Panc1 (cell line): ENCODE results near the gene PCCA. TPM values are rescaled to one million over a fixed set of nuclear protein-coding genes. Genes with fewer than 3 reads are reported as not detected.

ENCODE experiments used
- ATAC-seq: fragments of 200-7000 bp; cut with Tn5 transposase; 2 replicates; pipeline ENCODE4 v1.9.1; 2020; ENCODE audit warnings: mild to moderate bottlenecking, moderate library complexity
- BruUV-seq: library from RNA; stranded (reverse); fragments of 400-500 nt; replicated peaks from 2 replicates; lab custom pipeline; 2021; lab: Mats Ljungman, UMichigan
- CTCF ChIA-PET: fragments of 300-600 bp; sonication (Branson Sonifier 250); formaldehyde crosslinking; loops from one replicate; lab custom pipeline; 2022; ENCODE audit warnings: antibody characterized with exemption; lab: Charles Lee
- POLR2A ChIA-PET: fragments of 300-600 bp; sonication (Branson Sonifier 250); formaldehyde crosslinking; loops from one replicate; lab custom pipeline; 2022; ENCODE audit warnings: antibody characterized with exemption; lab: Charles Lee
- DNase-seq: peaks from one replicate; pipeline ENCODE4 v3.0.0-alpha.2; 2010; ENCODE audit warnings: low read depth, low spot score
- H3K27ac ChIP-seq: 2 replicates; pipeline ENCODE4 v1.5.1; 2011; ENCODE audit warnings: mild to moderate bottlenecking, low read length, inconsistent platforms
- H3K27me3 ChIP-seq: fragments of 200-500 bp; sonication (Bioruptor generic); 2 replicates; pipeline ENCODE4 v1.6.0; 2014; ENCODE audit warnings: low read length, inconsistent platforms; ENCODE audit not compliant: control insufficient read depth, insufficient read depth
- H3K36me3 ChIP-seq: fragments of 200-500 bp; sonication (Bioruptor generic); 2 replicates; pipeline ENCODE4 v1.5.1; 2014; ENCODE audit warnings: inconsistent platforms, mild to moderate bottlenecking, low read length, moderate library complexity; ENCODE audit not compliant: control insufficient read depth, insufficient read depth
- H3K4me1 ChIP-seq: 2 replicates; pipeline ENCODE4 v1.5.1; 2011; ENCODE audit warnings: inconsistent platforms, mild to moderate bottlenecking, low read length, moderate library complexity; ENCODE audit not compliant: control insufficient read depth, insufficient read depth
- H3K4me3 ChIP-seq, 2 experiments: 2 replicates each; pipeline ENCODE4 v1.5.1; 2011 to 2012; ENCODE audit warnings: low read depth in 2 of 2, low read length in 2 of 2, mild to moderate bottlenecking in 2 of 2, inconsistent platforms in 1 of 2, moderate library complexity in 1 of 2
- H3K9me3 ChIP-seq: fragments of 200-500 bp; sonication (Bioruptor generic); 2 replicates; pipeline ENCODE4 v1.5.1; 2014; ENCODE audit warnings: low read depth, mild to moderate bottlenecking, inconsistent platforms, low read length, moderate library complexity; ENCODE audit not compliant: control insufficient read depth, insufficient read depth
- CTCF ChIP-seq: fragments of 450-650 bp; IDR thresholded peaks from 2 replicates; pipeline ENCODE4 v1.5.1; 2017; ENCODE audit warnings: mild to moderate bottlenecking
- POLR2AphosphoS5 ChIP-seq: IDR thresholded peaks from 2 replicates; pipeline ENCODE4 v1.6.1; 2012; ENCODE audit warnings: mild to moderate bottlenecking, low read depth, low read length, moderate library complexity
- REST ChIP-seq, 2 experiments: IDR thresholded peaks; 2 replicates each; pipeline ENCODE4 v1.6.1; 2011 to 2012; ENCODE audit warnings: low read depth in 2 of 2, control low read depth in 1 of 2, low read length in 1 of 2, mild to moderate bottlenecking in 1 of 2, moderate library complexity in 1 of 2; ENCODE audit not compliant: insufficient read depth in 1 of 2
- SIN3A ChIP-seq: IDR thresholded peaks from 2 replicates; pipeline ENCODE4 v1.6.1; 2012; ENCODE audit warnings: low read depth, mild to moderate bottlenecking, low read length, moderate library complexity, borderline replicate concordance; ENCODE audit not compliant: insufficient read depth
- TCF7L2 ChIP-seq: IDR thresholded peaks from 2 replicates; pipeline ENCODE4 v1.6.1; 2011; ENCODE audit warnings: mild to moderate bottlenecking, low read depth, low read length, inconsistent platforms
- in situ Hi-C: cut with HindIII; loops from 2 replicates; pipeline ENCODE4 v1.10.0; 2016; ENCODE audit warnings: low sequenced_read_pairs, low pct_unique_long_range_greater_than_20kb
- intact Hi-C: fragments of 100-400 bp; cut with micrococcal nuclease; formaldehyde crosslinking; loops from one replicate; pipeline ENCODE4 v1.10.0; 2022; ENCODE audit not compliant: unreplicated experiment
- total RNA-seq: library from RNA; stranded (reverse); gene quantifications from one replicate; pipeline ENCODE4 v1.2.1, GENCODE V29; 2021; ENCODE audit not compliant: unreplicated experiment

Gene PCCA
- total RNA-seq, 1 experiment from 2014 or later, result 14.7 TPM

GRCh38 chr13:100298691-100299090 is 209.8 kb downstream of the PCCA start:
- intact Hi-C loops, result no loop called here
- Histone ChIP-seq H3K27me3 (no peaks in the 10 kb centered on the region), H3K4me3 (no peak overlapping the region), H3K4me1 (no peaks in the 10 kb centered on the region), H3K27ac (no peak overlapping the region), H3K9me3 (no peaks in the 10 kb centered on the region), H3K36me3 (no peaks in the 10 kb centered on the region)
- no peak for DNase-seq
- no TSS peak for BruUV-seq
- CTCF ChIA-PET, result no interaction called here
- in situ Hi-C loops, result no loop called here
- ATAC-seq, result no peak
- POLR2A ChIA-PET, result no interaction called here
- TF ChIP-seq REST (IDR thresholded peaks at IDR 0.05; ENCODE audit: insufficient read depth in 1 of 2, low read depth in 2 of 2, low read length in 1 of 2) (no peak), CTCF (no peak), SIN3A (no peak), TCF7L2 (no peak), POLR2AphosphoS5 (no peak)

DNA sequence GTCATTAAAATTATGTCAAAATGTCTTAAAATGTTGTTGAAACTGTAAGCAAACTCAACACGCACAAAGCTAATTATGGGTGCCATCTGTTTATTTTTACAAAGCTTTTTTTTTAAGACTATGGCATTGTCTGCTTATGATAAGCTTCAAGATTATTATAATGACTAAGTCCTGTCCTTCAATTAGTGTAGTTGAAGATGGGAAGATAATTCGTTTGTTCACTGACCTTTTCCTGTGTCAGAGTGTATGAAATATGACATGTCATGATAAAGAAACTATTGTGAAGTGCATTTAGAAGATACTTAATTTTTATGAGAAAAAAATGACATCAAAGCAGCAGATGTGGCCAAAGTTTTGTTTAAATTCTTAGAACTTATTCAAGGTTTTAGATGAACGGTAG is 211.3 kb downstream of the PCCA start:
- Histone ChIP-seq H3K4me1 (no peaks in the 10 kb centered on the region), H3K27me3 (no peaks in the 10 kb centered on the region), H3K4me3 (no peak overlapping the region), H3K9me3 (no peaks in the 10 kb centered on the region), H3K36me3 (no peaks in the 10 kb centered on the region), H3K27ac (no peak overlapping the region)
- CTCF ChIA-PET, result interaction anchor here (0.6 kb wide), 1 partner anchor 233 kb away, joined by 6 read pairs; no protein-coding TSS in a partner anchor
- ATAC-seq, result no peak
- POLR2A ChIA-PET, result interaction anchor here (0.6 kb wide), 1 partner anchor 451 kb away, joined by 3 read pairs; no protein-coding TSS in a partner anchor
- DNase-seq, result no peak
- no peak for TF ChIP-seq TCF7L2
- no peak for TF ChIP-seq CTCF
- no peak for TF ChIP-seq REST (IDR thresholded peaks at IDR 0.05; ENCODE audit: insufficient read depth in 1 of 2, low read depth in 2 of 2, low read length in 1 of 2)
- TF ChIP-seq POLR2AphosphoS5, result no peak
- no peak for TF ChIP-seq SIN3A
- in situ Hi-C loops (no loop called here), intact Hi-C loops (no loop called here)
- no TSS peak for BruUV-seq
